HuH-7 (cell line): ENCODE results near the gene MDFIC.
"Not testable (repeated sequence)": the region's sequence is repeated elsewhere in the genome, so short reads cannot be mapped to it uniquely, and the experiment has no call there.

Source experiments
- DNase-seq: peaks from one replicate; pipeline ENCODE4 v3.0.0; 2011; ENCODE audit warnings: low spot score

Gene MDFIC

DNA sequence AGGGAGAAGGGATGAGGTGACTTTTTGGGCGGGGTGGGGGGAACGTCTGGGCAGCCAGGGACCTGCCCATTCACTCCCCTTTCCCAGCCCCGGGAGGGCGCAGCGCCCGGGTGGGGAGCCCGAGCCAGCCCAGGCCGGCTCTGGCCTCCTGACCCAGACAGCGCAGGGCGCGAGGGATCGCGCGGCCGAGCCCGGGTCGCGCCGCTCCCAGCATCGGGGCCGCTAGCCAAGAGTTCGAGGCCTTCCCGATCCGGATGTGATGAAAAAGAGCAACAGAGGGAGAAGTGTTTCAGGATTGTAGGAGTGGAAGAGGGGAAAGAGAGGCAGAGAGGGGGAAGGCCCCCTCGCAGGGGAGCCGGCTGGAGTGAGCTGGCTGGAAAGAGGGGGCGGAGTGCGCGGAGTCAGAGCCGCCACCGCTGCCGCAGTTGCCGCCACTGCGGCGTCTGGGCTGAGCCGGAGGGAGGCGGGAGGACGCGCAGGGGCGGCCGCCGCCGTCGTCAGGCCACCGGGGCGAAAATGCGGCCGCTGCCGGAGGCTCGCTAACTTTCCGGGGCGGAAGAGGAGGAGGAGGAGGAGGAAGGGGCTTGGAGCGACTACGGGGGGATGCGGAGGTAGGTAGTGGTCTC is at the start of gene MDFIC:
MDFIC (plus strand) TSS at position 69 of the 626 bp plus-strand sequence. CDS start 940 bp downstream, outside the sequence.
- DNase-seq = peak; percentile 71

- DNase-seq = no peak
Measured at GRCh38 chr7:114874170-114874569, 47.7 kb upstream of the MDFIC start.

GRCh38 chr7:114875186-114875585 is 46.7 kb upstream of the MDFIC start:
- no peak for DNase-seq

DNA sequence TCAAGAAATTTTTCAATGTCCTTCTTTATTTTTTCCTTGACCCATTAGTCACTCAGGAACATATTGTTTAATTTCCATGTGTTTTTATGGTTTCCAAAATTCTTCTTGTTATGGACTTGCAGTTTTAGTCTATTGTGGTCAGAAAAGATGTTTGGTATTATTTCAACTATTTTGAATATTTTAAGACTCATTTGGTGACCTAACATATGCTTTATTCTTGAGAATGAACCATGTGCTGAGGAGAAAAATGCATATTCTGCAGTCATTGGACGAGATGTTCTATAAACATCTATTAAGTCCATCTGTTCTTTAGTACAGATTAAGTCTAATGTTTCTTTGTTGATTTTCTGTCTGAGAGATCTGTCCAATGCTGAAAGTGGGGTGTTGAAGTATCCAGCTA is 42.3 kb upstream of the MDFIC start:
- no peak for DNase-seq

GRCh38 chr7:114885836-114886235 is 36.1 kb upstream of the MDFIC start:
- DNase-seq = no peak

DNA sequence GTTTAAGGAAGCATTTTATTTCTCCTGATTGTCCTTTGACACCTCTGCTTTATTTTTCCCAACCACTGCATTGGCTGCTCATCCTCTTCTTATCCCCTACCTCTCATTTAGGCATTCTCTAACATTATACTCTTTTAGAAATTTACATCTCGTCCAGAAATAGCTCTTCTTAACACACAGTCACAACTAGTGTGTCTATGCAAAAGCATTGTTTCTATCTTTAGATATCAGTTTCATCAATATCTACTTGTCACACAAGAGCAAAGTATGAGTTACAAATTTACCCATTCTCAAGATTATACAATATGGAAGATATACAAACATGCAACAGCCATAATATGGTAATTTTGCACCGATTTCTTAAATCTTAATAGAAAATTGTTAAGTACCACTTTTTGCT is 35.7 kb upstream of the MDFIC start:
- DNase-seq = no peak

GRCh38 chr7:114889116-114889515 is 32.8 kb upstream of the MDFIC start:
- DNase-seq = not testable (repeated sequence)

DNA sequence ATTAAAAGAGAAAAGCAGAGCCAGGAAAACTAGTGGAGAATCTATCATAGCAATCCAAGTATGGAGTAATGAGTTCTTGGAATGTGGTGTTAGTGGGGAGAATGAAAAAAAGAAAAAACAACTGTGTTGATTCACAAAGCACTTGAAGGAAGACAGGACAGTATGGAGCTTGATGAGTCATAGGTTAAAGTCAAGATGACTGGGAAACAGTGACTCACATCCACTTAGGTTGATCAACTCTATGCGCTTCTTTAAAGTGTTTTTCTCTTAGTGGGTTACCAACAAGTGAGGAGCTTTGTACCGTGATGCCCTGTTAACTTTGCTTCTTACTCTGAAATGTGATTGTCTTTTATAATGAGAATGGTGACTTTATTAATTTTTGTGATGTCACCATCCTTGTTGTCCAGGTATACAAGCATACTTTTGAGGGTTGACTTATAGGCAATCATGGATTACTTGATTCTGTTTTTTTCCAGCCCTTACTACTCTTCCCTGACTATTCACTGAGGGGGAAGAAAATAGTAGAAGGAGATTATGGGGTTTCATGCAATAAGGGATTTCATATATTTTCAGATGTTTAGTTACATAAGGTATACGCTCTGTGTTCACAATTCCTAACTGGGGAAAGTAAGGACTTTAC is 32.1 kb upstream of the MDFIC start:
- DNase-seq = no peak

GRCh38 chr7:114890561-114890960 is 31.3 kb upstream of the MDFIC start:
- no peak for DNase-seq

GRCh38 chr7:114900127-114900526 is 21.8 kb upstream of the MDFIC start:
- DNase-seq = no peak

DNA sequence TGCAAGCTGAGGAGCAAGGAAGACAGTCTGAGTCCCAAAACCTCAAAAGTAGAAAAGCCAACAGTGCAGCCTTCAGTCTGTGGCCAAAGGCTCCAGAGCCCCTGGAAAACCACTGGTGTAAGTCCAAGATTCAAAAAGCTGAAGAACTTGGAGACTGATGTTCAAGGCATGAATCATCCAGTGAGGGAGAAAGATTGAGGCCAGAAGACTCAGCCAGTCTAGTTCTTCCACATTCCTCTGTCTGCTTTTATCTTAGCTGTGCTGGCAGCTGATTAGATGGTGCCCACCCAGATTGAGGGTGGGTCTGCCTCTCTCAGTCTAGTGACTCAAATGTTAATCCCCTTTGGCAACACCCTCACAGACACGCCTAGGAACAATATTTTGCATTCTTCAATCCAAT is 20.1 kb upstream of the MDFIC start:
- DNase-seq = no peak

- DNase-seq = no peak
Measured at GRCh38 chr7:114903131-114903530, 18.8 kb upstream of the MDFIC start.

DNA sequence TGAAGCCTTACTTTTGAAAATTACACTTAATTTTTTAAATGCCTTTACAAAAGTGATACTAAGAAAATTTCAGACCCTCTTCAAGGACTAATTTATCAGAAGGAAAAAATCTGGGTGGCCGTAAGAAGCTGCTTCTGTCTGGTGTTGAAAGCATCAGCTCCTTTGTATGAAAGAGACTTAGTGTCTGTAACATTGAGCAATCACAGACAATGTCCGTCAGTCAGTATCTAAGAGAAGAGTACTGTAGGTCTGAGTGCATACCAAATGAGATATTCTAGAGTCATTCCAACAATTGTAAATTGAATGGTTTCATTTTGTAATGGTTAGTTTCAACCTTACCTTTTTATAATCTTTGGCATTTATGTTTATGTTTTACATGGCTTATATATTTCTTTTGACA is 11.1 kb upstream of the MDFIC start:
- peak; percentile 16 for DNase-seq

DNA sequence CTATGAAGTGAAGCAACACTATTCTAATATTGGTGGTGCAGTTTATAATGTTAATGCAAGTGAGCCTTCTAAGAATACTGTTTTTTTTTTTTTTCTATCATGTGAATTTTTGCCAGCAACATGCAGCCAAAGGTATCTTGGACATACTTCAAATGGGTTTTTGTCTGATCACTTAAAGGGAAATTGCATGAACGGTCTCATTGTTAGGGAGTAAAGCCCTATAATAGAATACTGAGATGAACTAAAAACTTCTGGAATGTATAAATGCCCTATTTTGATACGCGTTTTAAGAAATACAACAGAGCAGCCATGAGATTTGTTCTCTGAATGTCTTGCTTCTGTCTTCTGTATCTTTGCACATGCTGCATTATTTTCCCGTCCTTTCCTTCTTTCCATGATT is 10.5 kb upstream of the MDFIC start:
- no peak for DNase-seq

GRCh38 chr7:114916261-114916892 is 5.5 kb upstream of the MDFIC start:
- no peak for DNase-seq

- no peak for DNase-seq
Measured at GRCh38 chr7:114917211-114917839, 4.6 kb upstream of the MDFIC start.

DNA sequence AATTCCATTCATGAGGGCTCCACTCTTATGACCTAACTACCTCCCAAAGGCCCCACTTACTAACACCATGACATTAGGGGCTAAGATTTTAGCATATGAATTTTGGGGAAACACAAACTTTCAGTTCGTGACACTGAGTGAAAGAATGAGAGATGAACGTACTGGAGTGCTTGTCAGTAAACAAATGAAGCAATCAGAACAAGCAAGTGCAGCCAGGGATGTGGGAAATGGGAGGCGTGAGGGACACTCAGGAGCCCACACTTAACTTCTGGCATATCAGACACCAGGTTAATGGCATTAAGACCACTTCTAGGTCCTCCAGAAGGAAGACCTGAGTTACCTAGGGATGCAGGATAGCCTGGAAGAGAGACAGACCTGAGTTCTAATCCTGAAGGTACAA is 2.3 kb upstream of the MDFIC start:
- no peak for DNase-seq

DNA sequence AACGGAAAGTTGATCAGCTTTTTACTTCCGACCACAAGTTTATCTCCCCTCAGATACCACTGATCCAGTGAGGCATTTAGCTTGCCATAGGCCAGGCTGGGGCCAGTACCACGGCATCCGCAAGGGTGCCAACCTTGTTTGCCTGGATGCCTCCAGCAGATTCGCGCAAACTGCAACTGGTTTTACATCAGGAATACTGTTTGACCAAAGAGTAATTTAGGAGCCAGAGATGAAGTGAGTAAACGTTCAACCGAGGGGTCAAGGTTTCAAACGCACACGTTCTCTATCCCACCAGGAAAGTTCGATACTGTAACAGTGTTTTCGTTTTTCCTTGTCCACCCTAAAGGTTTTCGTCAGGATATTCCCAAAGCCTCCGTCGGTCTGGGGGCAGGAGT is 266 bp upstream of the MDFIC start:
- peak; percentile 30 for DNase-seq

- DNase-seq = peak; percentile 47
Measured at GRCh38 chr7:114922652-114923402, 933 bp downstream of the MDFIC start.

- no peak for DNase-seq
Measured at GRCh38 chr7:114923403-114923713, 1.5 kb downstream of the MDFIC start.

- no peak for DNase-seq
Measured at GRCh38 chr7:114924038-114924712, 2.3 kb downstream of the MDFIC start.

DNA sequence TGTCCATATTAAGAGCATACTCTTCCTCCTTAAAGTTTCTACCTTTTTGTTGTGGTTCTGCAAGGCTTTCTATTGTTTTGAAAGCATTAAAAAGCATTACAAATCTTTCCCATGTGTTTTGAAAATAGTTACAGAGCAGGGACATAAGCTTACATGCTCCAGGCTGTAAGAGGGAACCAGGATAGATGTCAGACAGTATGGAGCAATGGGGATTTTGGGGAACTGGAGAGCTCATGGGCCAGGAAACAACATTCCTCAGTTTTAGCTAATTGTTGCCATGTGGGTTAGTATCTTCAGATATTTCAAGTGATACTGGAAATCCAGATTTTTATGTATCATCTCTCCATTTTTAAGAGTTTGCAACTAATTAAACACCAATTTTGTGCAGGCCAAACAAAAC is 3.5 kb downstream of the MDFIC start:
- no peak for DNase-seq
